KMS-11 (cell line): ENCODE results near the gene FREM1.

ENCODE experiments used
- H2AFZ ChIP-seq: fragments of 200-600 bp; sonication (generic); 2 replicates; pipeline ENCODE4 v1.6.1; 2016; ENCODE audit warnings: antibody characterized with exemption, mixed run types, low read depth
- H3K27ac ChIP-seq: fragments of 200-600 bp; sonication (generic); 2 replicates; pipeline ENCODE4 v1.6.1; 2016; ENCODE audit warnings: mild to moderate bottlenecking, mixed run types
- H3K27me3 ChIP-seq: fragments of 200-600 bp; sonication (generic); 2 replicates; pipeline ENCODE4 v1.6.1; 2017; ENCODE audit warnings: mild to moderate bottlenecking, low read depth, mixed run types, moderate library complexity; ENCODE audit not compliant: insufficient read depth
- H3K36me3 ChIP-seq: fragments of 200-600 bp; sonication (generic); 2 replicates; pipeline ENCODE4 v1.6.1; 2017; ENCODE audit warnings: mild to moderate bottlenecking, mixed run types; ENCODE audit not compliant: insufficient read depth
- H3K4me1 ChIP-seq: fragments of 200-600 bp; sonication (generic); 2 replicates; pipeline ENCODE4 v1.6.1; 2016; ENCODE audit warnings: mild to moderate bottlenecking, low read depth, mixed run types; ENCODE audit not compliant: poor library complexity, severe bottlenecking
- H3K4me2 ChIP-seq: fragments of 200-600 bp; sonication (generic); 2 replicates; pipeline ENCODE4 v1.7.0; 2016; ENCODE audit warnings: mild to moderate bottlenecking, mixed run types
- H3K4me3 ChIP-seq: fragments of 200-600 bp; sonication (generic); IDR thresholded peaks from 2 replicates; pipeline ENCODE4 v1.6.1; 2017; ENCODE audit warnings: low read depth, low read length, mixed read lengths; ENCODE audit not compliant: insufficient read depth
- H3K79me2 ChIP-seq: fragments of 200-600 bp; sonication (generic); 2 replicates; pipeline ENCODE4 v1.6.1; 2016; ENCODE audit warnings: low read depth, mixed run types; ENCODE audit not compliant: insufficient read depth
- H3K9ac ChIP-seq: fragments of 200-600 bp; sonication (generic); 2 replicates; pipeline ENCODE4 v1.6.1; 2016; ENCODE audit warnings: mild to moderate bottlenecking, mixed run types
- H4K20me1 ChIP-seq: fragments of 200-600 bp; sonication (generic); 2 replicates; pipeline ENCODE4 v1.6.1; 2016; ENCODE audit warnings: mild to moderate bottlenecking, mixed run types; ENCODE audit not compliant: insufficient read depth
- TF ChIP-seq, protein P1 (sequence below): fragments of 200-600 bp; sonication (generic); conservative IDR thresholded peaks from 2 replicates; pipeline ENCODE4 v1.6.1; 2017; ENCODE audit warnings: low read depth, mild to moderate bottlenecking, antibody characterized with exemption, low read length, moderate library complexity, mixed read lengths

The FREM1 gene

DNA sequence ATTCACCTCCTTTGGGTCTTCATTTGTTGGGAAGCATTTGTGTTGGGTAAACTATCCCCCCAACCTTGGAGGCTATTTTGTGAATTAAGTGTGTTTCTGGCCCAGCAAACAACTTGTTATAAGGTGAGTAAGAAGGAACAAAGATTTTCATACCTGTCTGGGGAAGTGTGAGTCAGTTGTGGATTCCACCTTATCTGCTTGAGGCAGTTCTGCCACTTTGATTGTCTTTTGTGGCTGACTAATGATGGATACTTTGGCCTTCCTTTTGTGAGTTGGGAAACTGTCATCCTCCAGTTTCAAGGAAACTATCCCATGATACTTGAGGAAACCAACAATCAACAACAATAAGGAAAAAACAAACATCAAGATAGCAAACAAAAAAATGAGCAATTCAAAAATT, 163.1 kb downstream of the FREM1 start:
- H3K4me2 ChIP-seq = no peak overlapping the region
- H3K9ac ChIP-seq = no peak overlapping the region
- no peak overlapping the region for H3K27ac ChIP-seq
- H3K4me1 ChIP-seq = no peaks in the 10 kb centered on the region
- H2AFZ ChIP-seq = no peak overlapping the region
- no peaks in the 10 kb centered on the region for H3K36me3 ChIP-seq
- TF ChIP-seq, protein P1, sequence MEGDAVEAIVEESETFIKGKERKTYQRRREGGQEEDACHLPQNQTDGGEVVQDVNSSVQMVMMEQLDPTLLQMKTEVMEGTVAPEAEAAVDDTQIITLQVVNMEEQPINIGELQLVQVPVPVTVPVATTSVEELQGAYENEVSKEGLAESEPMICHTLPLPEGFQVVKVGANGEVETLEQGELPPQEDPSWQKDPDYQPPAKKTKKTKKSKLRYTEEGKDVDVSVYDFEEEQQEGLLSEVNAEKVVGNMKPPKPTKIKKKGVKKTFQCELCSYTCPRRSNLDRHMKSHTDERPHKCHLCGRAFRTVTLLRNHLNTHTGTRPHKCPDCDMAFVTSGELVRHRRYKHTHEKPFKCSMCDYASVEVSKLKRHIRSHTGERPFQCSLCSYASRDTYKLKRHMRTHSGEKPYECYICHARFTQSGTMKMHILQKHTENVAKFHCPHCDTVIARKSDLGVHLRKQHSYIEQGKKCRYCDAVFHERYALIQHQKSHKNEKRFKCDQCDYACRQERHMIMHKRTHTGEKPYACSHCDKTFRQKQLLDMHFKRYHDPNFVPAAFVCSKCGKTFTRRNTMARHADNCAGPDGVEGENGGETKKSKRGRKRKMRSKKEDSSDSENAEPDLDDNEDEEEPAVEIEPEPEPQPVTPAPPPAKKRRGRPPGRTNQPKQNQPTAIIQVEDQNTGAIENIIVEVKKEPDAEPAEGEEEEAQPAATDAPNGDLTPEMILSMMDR = no peak
- no peaks in the 10 kb centered on the region for H4K20me1 ChIP-seq
- H3K4me3 ChIP-seq = no peak overlapping the region
- H3K79me2 ChIP-seq = no peaks in the 10 kb centered on the region
- H3K27me3 ChIP-seq = no peaks in the 10 kb centered on the region

DNA sequence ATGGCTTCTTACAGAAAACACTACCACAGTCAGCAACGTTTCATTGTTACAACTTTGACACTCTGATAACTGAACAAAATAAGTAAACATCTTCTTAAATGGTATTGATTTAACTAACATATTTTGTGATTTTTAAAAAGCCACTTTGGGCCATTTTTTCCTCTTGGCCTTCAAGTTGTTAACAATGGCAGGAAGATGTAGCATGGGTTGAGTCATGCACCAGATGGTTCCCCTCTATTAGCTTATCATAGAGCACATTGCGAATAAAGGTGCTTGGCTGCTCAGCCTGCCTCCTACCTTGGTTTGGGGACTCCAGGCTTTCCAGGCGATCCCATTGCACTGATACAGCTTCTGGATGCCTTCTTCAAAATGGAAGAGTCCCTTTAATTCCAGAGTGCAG, 163.6 kb downstream of the FREM1 start:
- H3K4me2 ChIP-seq = no peak overlapping the region

DNA sequence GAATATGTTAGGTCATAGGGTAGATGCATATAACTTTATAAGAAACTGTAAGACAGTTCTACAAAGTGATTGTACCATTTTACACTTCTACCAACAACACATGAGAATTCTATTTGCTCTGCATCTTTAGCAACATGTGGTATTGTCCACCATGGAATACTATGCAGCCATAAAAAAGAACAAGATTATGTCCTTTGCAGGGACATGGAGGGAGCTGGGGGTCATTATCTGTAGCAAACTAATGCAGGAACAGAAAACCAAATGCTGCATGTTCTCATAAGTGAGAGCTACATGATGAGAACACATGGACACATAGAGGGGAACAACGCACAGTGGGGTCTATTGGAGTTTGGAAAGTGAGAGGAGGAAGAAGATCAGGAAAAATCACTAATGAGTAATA, 165.5 kb downstream of the FREM1 start:
- Histone ChIP-seq H4K20me1 (no peaks in the 10 kb centered on the region), H2AFZ (no peak overlapping the region), H3K4me3 (no peak overlapping the region), H3K4me2 (no peak overlapping the region), H3K4me1 (no peaks in the 10 kb centered on the region), H3K36me3 (no peaks in the 10 kb centered on the region), H3K27ac (no peak overlapping the region), H3K27me3 (no peaks in the 10 kb centered on the region), H3K79me2 (no peaks in the 10 kb centered on the region), H3K9ac (no peak overlapping the region)
- TF ChIP-seq, protein P1 = no peak

More for the DNA sequence above, 163.6 kb downstream of the FREM1 start:
- Histone ChIP-seq H3K36me3 (no peaks in the 10 kb centered on the region), H3K4me1 (no peaks in the 10 kb centered on the region), H3K9ac (no peak overlapping the region), H2AFZ (no peak overlapping the region), H3K4me3 (no peak overlapping the region), H3K27ac (no peak overlapping the region), H4K20me1 (no peaks in the 10 kb centered on the region), H3K79me2 (no peaks in the 10 kb centered on the region), H3K27me3 (no peaks in the 10 kb centered on the region)
- TF ChIP-seq, protein P1 = no peak

DNA sequence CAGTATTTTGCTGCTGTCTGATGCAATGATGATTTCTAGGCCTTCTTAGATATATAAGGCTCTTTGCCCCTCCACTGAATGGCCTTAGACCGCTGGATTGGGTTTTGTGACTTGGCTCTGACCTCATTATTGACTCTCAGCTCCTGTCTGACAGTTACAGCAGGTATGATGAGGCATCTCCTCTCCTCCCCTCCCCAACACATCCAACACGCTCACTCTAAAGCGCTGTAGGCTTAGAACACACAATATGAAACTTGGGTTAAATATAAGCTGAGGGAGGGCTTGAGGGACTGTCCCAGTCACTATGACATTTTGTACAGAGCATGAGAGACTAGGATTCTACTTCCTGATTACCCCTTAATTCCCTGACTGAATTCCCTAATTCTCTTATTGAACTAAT, 168.9 kb downstream of the FREM1 start:
- TF ChIP-seq, protein P1 = no peak
- Histone ChIP-seq H3K9ac (no peak overlapping the region), H2AFZ (no peak overlapping the region), H3K27me3 (no peaks in the 10 kb centered on the region), H3K4me1 (no peaks in the 10 kb centered on the region), H3K4me3 (no peak overlapping the region), H3K79me2 (no peaks in the 10 kb centered on the region), H3K4me2 (no peak overlapping the region), H3K36me3 (no peaks in the 10 kb centered on the region), H3K27ac (no peak overlapping the region), H4K20me1 (no peaks in the 10 kb centered on the region)

DNA sequence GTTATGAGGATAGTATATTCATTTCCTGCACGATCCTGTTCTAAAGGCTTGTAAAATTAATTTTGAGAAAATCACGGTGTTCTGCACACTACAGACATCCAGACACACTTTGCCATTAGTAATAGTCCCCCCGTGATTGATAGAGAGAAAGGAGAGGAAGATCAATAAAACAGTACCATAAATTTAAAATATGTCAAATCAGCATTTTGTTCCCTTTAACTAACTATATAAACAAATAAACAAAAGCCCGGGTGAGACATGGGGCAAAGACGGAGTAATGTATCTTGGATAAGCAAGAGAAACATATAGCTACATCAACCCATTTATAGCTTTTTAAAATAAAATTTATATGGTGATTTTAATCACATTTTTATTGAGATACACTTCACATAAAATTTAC, 177.1 kb downstream of the FREM1 start:
- Histone ChIP-seq H3K4me3 (no peak overlapping the region), H3K9ac (no peak overlapping the region), H2AFZ (no peak overlapping the region), H3K27me3 (no peaks in the 10 kb centered on the region), H3K36me3 (no peaks in the 10 kb centered on the region), H3K4me2 (no peak overlapping the region), H4K20me1 (no peaks in the 10 kb centered on the region), H3K79me2 (no peaks in the 10 kb centered on the region), H3K4me1 (no peaks in the 10 kb centered on the region), H3K27ac (no peak overlapping the region)
- TF ChIP-seq, protein P1 = no peak
